Epithelial cell of proximal tubule (primary cell): Measurements from ENCODE around the gene PKM. TPM values are rescaled to one million over a fixed set of nuclear protein-coding genes. Genes with fewer than 3 reads are reported as not detected.

Source experiments
- DNase-seq: peaks from one replicate; pipeline ENCODE4 v3.0.0-alpha.2; 2011; ENCODE audit warnings: low read depth
- H3K4me3 ChIP-seq: 2 replicates; pipeline ENCODE4 v1.5.1; 2011; ENCODE audit warnings: low read depth, mild to moderate bottlenecking, low read length
- total RNA-seq: library from RNA; depleted of rRNA; stranded (reverse); fragments of >200 nt; gene quantifications from 2 replicates; pipeline ENCODE4 v1.2.3, GENCODE V29; 2015
- TF ChIP-seq, protein P1 (sequence below): conservative IDR thresholded peaks from 2 replicates; pipeline ENCODE4 v1.5.1; 2012; ENCODE audit warnings: low read depth, mild to moderate bottlenecking, low read length

The PKM gene
- total RNA-seq, 1 donor from 2014 or later = 1,902 TPM

DNA sequence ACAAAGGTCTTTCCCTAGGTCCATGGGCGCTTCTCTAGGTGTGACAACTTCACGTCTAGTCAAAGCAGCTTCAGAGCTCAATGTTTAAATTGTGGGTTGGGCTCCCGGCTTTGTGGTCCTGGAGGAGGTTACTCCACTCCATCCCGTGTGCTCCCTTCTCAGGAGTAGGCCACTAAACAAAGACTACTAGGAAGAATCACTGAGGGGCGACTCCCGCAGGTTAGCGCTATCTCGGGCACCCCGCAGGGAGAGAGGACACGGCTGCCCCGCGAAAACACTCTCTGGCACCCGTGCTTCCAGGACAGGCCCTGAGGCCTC lies 40.9 kb upstream of the PKM start:
- peak overlapping the region; percentile 96 for H3K4me3 ChIP-seq
- no peak for DNase-seq
- TF ChIP-seq, protein P1, sequence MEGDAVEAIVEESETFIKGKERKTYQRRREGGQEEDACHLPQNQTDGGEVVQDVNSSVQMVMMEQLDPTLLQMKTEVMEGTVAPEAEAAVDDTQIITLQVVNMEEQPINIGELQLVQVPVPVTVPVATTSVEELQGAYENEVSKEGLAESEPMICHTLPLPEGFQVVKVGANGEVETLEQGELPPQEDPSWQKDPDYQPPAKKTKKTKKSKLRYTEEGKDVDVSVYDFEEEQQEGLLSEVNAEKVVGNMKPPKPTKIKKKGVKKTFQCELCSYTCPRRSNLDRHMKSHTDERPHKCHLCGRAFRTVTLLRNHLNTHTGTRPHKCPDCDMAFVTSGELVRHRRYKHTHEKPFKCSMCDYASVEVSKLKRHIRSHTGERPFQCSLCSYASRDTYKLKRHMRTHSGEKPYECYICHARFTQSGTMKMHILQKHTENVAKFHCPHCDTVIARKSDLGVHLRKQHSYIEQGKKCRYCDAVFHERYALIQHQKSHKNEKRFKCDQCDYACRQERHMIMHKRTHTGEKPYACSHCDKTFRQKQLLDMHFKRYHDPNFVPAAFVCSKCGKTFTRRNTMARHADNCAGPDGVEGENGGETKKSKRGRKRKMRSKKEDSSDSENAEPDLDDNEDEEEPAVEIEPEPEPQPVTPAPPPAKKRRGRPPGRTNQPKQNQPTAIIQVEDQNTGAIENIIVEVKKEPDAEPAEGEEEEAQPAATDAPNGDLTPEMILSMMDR = no peak

GRCh38 chr15:72271221-72271620 lies 40.2 kb upstream of the PKM start:
- H3K4me3 ChIP-seq = peak overlapping the region; percentile 96
- TF ChIP-seq, protein P1 = no peak

GRCh38 chr15:72269739-72270138 lies 38.7 kb upstream of the PKM start:
- H3K4me3 ChIP-seq = no peak overlapping the region
- TF ChIP-seq, protein P1 = no peak
- no peak for DNase-seq

More at GRCh38 chr15:72271221-72271620, 40.2 kb upstream of the PKM start:
- no peak for DNase-seq

DNA sequence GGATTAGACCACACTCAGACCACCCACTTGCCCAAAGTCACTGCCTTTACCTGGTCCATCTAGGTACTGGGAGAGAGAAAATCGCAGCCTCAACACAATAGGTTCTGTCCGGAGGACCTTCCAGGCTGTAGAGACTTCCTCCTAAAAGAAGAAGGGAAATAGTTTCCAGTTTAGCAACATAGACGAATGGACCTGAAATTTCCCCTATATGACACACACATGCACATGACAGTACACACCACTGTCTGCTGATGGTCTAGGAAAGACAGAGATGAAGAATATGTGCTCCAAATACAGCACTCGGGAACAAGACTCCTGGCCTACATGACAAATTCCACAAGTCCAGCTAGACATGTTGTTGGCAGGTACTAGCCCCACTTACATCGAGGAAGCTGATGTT lies 34.0 kb upstream of the PKM start:
- DNase-seq = no peak
- TF ChIP-seq, protein P1 = no peak
- no peak overlapping the region for H3K4me3 ChIP-seq

DNA sequence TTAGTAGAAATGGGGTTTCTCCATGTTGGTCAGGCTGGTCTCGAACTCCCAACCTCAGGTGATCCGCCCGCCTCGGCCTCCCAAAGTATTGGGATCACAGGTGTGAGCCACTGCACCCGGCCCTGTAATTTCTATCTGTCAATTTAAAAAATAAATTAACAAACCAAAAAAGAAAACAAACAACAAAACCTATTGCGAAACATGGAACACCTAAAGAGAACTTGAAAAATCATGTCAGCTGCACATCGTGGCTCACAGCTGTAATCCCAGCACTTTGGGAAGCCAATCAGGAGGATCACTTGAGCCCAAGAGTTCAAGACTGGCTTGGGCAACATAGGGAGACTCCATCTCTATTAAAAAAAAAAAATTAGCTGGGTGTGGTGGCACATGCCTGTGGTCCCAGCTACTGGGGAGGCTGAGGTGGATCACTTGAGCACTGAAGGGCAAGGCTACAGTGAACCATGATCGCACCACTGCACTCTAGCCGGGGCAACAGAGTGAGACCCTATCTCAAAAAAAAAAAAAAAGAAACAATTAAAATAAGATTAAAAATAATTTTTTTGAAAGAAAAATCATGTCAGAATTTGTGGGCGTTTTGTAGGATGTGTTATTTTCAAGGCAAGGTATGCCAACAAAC lies 21.8 kb upstream of the PKM start:
- no peak for DNase-seq
- TF ChIP-seq, protein P1 = no peak
- no peak overlapping the region for H3K4me3 ChIP-seq

GRCh38 chr15:72249142-72249810 lies 18.3 kb upstream of the PKM start:
- no peak for DNase-seq
- H3K4me3 ChIP-seq = no peak overlapping the region
- TF ChIP-seq, protein P1 = no peak

DNA sequence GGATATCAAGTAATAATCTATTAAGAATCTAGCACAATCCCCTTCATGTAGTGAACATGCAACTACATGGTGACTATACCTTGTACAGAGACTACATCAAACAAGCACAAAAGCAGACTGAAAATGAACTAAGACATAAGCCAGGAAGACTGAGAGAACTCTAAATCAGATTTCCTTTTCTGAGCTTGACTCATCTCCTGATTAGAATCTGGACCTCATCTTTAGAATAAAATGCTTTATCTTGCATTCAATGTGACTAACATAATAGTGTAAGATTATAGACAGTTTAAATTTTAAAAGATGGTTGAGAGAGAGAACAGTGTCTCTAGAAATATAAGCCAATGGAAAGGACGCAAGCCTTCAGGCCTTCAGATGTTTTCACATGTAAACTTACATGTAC lies 17.5 kb upstream of the PKM start:
- DNase-seq = no peak
- TF ChIP-seq, protein P1 = no peak
- no peak overlapping the region for H3K4me3 ChIP-seq
